GM18505 (cell line): ENCODE data around the gene DNAH9.

Experiments
- ATAC-seq: cut with Tn5 transposase; IDR thresholded peaks from one replicate; pipeline ENCODE4 v1.9.1; 2021; ENCODE audit not compliant: unreplicated experiment
- POLR2A ChIP-seq: IDR thresholded peaks from 4 replicates; pipeline ENCODE4 v1.6.1; 2011; ENCODE audit warnings: borderline replicate concordance; ENCODE audit not compliant: insufficient read depth, insufficient read length; ENCODE audit errors: extremely low read depth

Gene DNAH9

DNA sequence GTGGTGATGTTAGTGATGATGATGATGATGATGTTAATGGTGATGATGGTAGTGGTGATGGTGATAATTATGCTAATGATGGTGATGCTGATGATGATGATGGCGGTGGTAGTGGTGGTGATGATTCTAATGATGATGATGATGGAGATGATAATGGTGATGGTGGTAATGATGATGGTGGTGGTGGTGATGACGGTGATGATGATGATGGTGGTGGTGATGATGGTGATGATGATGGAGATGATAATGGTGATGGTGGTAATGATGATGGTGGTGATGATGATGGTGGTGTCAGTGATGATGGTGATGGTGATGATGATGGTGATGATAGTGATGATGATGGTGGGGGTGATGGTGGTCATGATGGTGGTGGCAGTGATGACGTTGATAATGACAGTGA lies 132.5 kb downstream of the DNAH9 start:
- no peak for ATAC-seq
- no peak for TF ChIP-seq POLR2A

DNA sequence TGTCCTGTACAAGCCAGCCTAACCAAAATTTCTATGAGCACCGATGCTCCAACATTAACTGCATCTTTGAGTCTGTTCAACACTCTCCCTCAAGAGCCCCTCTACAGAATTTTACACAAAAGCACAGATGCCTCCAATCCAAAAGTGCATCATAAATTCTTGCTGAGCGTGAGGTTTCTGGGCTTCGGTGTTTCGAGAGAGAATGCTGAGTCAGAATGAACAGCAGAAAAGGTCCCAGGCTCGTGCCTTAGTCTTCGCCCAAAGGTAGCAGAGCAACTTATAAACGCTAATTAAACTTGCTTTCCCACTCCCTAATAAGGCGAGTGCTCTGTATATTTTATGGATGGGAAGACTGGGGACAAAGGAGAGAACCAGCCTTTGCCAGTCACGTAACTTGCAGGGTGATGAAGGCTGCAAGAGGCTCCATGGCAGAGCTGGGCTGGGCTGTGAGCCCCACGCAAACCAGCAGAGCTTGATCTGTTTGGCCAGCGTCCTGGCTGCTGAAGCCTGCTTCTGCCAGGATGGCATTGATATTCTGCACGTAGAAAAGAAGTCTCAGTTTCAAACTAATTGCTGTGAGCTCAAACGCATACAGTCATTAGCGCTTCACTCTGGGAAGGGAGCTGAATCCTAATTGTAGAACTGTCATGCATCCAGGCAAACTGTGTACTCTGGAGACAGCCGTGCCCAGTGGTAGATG lies 138.5 kb downstream of the DNAH9 start:
- TF ChIP-seq POLR2A: no peak

DNA sequence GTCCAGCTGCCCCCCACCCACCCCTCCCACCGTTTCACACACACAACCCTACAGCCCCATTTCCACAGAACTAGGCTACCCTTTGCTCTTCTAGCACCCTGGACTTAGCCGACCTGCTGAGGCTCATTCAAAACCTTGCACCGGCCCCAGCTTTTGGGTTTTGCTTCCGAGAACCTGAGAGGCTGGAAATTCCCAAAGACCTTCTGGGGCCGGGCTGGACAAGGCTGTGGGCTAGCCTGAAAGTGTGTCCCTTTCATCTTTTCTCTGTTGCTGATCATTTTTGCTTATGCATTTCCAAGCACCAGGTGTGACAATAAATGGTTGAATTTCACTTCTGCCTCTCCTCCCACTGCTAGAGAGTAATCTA lies 139.0 kb downstream of the DNAH9 start:
- ATAC-seq: no peak
- TF ChIP-seq POLR2A: no peak

More for the DNA sequence above, 138.5 kb downstream of the DNAH9 start:
- no peak for ATAC-seq

DNA sequence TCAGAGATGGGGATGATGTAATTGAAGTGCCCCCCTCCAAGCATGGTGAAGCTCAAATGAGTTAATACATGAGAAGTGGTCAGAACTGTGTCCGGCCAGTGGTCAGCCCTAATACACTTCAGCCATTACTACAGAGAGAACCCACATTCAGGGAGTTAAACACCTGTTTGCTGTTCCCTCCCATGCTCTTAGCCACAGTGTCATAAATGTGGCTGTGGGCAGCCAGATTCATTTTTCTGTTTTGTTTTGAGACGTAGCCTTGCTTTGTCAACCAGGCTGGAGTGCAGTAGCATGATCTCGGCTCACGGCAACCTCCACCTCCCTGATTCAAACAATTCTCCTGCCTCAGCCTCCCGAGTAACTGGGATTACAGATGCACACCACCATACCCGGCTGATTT lies 139.9 kb downstream of the DNAH9 start:
- TF ChIP-seq POLR2A: no peak
- ATAC-seq: no peak

GRCh38 chr17:11739351-11739750 lies 141.1 kb downstream of the DNAH9 start:
- no peak for ATAC-seq

DNA sequence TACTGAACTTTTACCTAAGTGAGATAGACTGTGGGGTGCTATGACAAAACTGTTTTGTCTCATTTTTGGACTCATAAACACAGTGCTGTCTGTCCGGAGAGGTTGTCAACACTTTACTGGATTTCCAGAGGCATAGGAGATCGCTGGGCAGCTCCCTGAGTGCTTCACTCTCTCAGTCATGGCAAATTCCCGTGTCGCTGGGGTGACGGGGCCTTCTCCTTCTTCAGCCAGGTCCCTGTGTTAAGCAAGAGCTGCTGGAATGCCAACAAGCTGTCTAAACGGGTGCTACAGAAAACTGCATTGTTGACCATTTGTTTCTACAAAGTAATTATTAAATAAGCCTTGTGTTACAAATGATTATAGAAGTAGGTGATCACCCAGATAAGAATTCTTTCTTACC lies 141.6 kb downstream of the DNAH9 start:
- TF ChIP-seq POLR2A: no peak
- ATAC-seq: no peak

More at GRCh38 chr17:11739351-11739750, 141.1 kb downstream of the DNAH9 start:
- TF ChIP-seq POLR2A: no peak

- no peak for TF ChIP-seq POLR2A
- no peak for ATAC-seq
These were observed 144.6 kb downstream of the DNAH9 start for GRCh38 chr17:11742886-11743285.

- no peak for TF ChIP-seq POLR2A
- no peak for ATAC-seq
These were observed 146.4 kb downstream of the DNAH9 start for GRCh38 chr17:11744696-11745095.

DNA sequence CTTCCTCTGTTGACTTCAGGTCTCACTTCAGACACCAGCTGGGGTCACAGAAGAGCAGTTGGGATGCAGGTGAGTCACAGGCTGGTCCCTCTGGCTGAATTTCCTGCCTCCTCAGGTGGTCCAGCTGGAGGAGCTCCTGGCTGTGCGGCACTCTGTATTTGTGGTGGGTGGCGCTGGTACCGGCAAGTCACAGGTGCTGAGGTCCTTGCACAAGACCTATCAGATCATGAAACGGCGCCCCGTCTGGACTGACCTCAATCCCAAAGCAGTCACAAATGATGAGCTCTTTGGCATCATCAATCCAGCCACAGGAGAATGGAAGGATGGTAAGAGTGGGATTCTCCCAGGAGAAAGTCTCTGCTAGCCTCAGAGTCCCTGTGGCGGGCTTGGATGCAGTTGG lies 149.2 kb downstream of the DNAH9 start:
- no peak for ATAC-seq
- TF ChIP-seq POLR2A: no peak

- no peak for ATAC-seq
- TF ChIP-seq POLR2A: no peak
These were observed 159.5 kb downstream of the DNAH9 start for GRCh38 chr17:11757815-11758214.

- TF ChIP-seq POLR2A: no peak
- no peak for ATAC-seq
These were observed 169.8 kb downstream of the DNAH9 start for GRCh38 chr17:11768106-11768505.

DNA sequence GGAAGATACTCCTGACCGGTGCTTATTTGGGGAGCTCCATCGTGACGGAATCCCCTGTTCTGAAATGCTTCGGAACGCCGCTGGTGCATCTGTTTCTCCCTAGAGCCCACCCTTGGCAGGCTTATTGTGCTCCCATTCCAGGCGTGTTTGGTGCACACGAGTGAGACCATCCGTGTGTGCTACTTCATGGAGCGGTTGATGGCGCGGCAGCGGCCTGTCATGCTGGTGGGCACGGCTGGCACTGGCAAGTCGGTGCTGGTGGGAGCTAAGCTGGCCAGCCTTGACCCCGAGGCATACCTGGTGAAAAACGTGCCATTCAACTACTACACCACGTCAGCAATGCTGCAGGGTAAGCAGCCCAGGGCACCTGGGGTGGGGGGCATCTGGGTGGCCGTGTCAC lies 170.7 kb downstream of the DNAH9 start:
- no peak for TF ChIP-seq POLR2A
- no peak for ATAC-seq

- ATAC-seq: no peak
- TF ChIP-seq POLR2A: no peak
These were observed 173.8 kb downstream of the DNAH9 start for GRCh38 chr17:11772031-11772430.

DNA sequence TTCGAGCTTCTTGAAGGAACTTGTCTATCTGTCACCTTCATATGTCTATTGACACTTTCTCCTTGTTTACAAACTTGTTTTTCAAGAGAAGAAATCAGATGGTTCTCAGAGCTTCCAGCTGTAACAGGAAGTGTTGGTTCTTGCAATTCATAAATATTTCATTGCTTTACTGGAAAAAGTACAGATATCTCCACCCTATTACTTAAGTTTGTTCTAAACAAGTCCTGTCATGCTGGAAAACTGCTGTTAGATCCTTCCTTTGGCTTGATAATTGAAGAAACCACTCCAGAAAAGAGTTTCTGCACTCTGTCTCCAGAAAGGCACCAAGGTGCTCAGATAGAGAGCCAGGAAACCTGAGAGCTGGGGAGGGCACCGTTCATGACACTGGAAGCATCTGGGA lies 181.6 kb downstream of the DNAH9 start:
- no peak for ATAC-seq
- TF ChIP-seq POLR2A: no peak

DNA sequence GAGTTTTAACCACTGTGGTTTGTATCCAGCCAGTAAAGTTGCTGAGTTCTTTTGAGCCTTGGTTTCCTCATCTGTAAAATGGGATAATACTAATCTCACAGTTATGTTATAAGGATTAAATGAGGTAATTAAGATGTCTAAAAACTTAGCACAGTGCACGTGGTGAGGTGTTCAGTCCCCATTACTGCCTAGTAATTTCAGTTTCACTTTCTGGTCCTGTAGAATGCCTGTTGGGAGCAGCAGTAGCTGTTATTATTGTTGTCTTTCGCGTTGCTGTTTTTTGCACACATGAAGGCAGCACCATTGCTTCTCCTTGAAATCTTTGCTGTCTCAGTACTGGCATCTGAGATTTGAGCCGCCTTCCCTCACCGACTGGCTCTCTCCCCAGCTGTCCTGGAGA lies 182.4 kb downstream of the DNAH9 start:
- no peak for ATAC-seq
- TF ChIP-seq POLR2A: no peak

DNA sequence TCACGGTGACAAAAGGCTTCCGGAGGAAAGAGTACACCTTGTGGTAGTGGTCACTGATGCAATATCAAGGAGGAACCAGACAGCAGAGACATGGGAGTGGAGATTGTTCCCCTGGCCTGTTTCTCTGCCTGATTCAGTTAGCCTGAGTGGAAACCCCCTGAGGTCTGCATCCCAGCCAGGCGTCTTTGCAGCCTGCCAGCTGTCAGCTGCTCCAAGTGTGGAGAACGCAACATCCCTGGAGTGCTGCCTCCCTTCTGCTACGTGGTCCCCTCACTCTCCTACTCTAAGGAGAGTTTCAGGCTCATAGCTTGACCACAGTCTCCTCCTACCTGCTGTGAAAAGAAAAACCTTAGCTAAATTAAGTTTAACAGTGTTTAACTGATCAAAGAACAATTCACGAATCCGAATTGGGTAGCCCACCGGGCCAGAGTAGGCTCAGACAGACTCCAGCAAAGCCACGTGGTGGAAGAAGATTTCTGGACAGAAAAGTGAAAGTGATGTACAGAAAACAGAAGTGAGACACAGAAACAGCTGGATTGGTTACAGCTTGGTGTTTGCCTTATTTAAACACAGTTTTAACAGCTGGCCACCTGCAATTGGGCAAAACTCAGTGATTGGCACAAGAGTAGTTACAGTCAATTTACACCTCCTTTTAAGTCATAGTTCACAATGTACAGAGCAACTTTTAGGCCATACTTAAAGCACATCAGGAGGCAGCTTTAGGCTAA lies 188.6 kb downstream of the DNAH9 start:
- ATAC-seq: no peak
- no peak for TF ChIP-seq POLR2A
